Measurements from ENCODE around the gene GRSF1.

GRSF1 gene

GRCh38 chr4:70778888-70779422, 60.7 kb downstream of the GRSF1 start (continued):
- TF ChIP-seq GFI1B (tag by site-specific recombination; IDR thresholded peaks at IDR 0.05) (peak; percentile 88), WT1 (tag by site-specific recombination; IDR thresholded peaks at IDR 0.05) (peak; percentile 96), ZNF610 (tag by site-specific recombination; IDR thresholded peaks at IDR 0.05; ENCODE audit: borderline replicate concordance) (no peak), ZNF146 (tag by site-specific recombination; IDR thresholded peaks at IDR 0.05) (peak; percentile 54; the same call in 1 of the 2 replicates), ZNF10 (tag by site-specific recombination; IDR thresholded peaks at IDR 0.05) (peak; percentile 88), ZNF362 (tag by site-specific recombination; IDR thresholded peaks at IDR 0.05) (no peak), ZXDB (tag by site-specific recombination; IDR thresholded peaks at IDR 0.05) (peak; percentile 96), BCL11A (tag by site-specific recombination; IDR thresholded peaks at IDR 0.05; ENCODE audit: low read depth) (peak; percentile 56; the same call in 1 of the 2 replicates), ZNF624 (tag by site-specific recombination; IDR thresholded peaks at IDR 0.05) (no peak), ZSCAN23 (tag by site-specific recombination; IDR thresholded peaks at IDR 0.05) (peak; percentile 89), GLIS1 (tag by site-specific recombination; IDR thresholded peaks at IDR 0.05) (peak; percentile 44; the same call in 1 of the 2 replicates), ZNF394 (tag by site-specific recombination; IDR thresholded peaks at IDR 0.05; ENCODE audit: borderline replicate concordance) (peak; percentile 95), ZNF335 (tag by site-specific recombination; conservative IDR thresholded peaks at IDR 0.05) (peak; percentile 34; the same call in 1 of the 2 replicates), ZNF302 (tag by site-specific recombination; IDR thresholded peaks at IDR 0.05; ENCODE audit: low read depth) (no peak), ZNF121 (tag by site-specific recombination; IDR thresholded peaks at IDR 0.05) (no peak), KLF10 (tag by site-specific recombination; IDR thresholded peaks at IDR 0.05) (peak; percentile 75), ZNF76 (tag by site-specific recombination; IDR thresholded peaks at IDR 0.05; ENCODE audit: borderline replicate concordance, low read depth) (0 out of 2 replicates have a peak, but pooled peaks have one; percentile 16), ZNF24 (tag by site-specific recombination; IDR thresholded peaks at IDR 0.05) (peak; percentile 94), ZEB2 (tag by site-specific recombination; IDR thresholded peaks at IDR 0.05) (peak; percentile 92; the same call in 1 of the 2 replicates), ZBTB17 (tag by site-specific recombination; IDR thresholded peaks at IDR 0.05) (peak; percentile 88), ZBTB21 (tag by site-specific recombination; IDR thresholded peaks at IDR 0.05) (peak; percentile 60; the same call in 1 of the 2 replicates), ZNF16 (tag by site-specific recombination; IDR thresholded peaks at IDR 0.05; ENCODE audit: low read depth) (no peak), HIC1 (tag by site-specific recombination; IDR thresholded peaks at IDR 0.05) (peak; percentile 80), ZNF561 (tag by site-specific recombination; IDR thresholded peaks at IDR 0.05; ENCODE audit: borderline replicate concordance) (0 out of 2 replicates have a peak, but pooled peaks have one; percentile 29), ZNF350 (tag by site-specific recombination; IDR thresholded peaks at IDR 0.05) (no peak), ZNF19 (tag by site-specific recombination; IDR thresholded peaks at IDR 0.05; ENCODE audit: low read depth) (no peak), OVOL3 (tag by site-specific recombination; IDR thresholded peaks at IDR 0.05) (peak; percentile 99), ZNF416 (tag by site-specific recombination; IDR thresholded peaks at IDR 0.05) (no peak), ZNF621 (tag by site-specific recombination; IDR thresholded peaks at IDR 0.05) (no peak), ZNF112 (tag by site-specific recombination; IDR thresholded peaks at IDR 0.05) (no peak), TCF7L2 (IDR thresholded peaks at IDR 0.05; ENCODE audit: borderline replicate concordance, low read depth, low read length) (peak; percentile 85)
- TF ChIP-seq, protein P1, sequence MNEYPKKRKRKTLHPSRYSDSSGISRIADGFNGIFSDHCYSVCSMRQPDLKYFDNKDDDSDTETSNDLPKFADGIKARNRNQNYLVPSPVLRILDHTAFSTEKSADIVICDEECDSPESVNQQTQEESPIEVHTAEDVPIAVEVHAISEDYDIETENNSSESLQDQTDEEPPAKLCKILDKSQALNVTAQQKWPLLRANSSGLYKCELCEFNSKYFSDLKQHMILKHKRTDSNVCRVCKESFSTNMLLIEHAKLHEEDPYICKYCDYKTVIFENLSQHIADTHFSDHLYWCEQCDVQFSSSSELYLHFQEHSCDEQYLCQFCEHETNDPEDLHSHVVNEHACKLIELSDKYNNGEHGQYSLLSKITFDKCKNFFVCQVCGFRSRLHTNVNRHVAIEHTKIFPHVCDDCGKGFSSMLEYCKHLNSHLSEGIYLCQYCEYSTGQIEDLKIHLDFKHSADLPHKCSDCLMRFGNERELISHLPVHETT (tag by site-specific recombination; IDR thresholded peaks at IDR 0.05): peak; percentile 95
- TF ChIP-seq, protein P2, sequence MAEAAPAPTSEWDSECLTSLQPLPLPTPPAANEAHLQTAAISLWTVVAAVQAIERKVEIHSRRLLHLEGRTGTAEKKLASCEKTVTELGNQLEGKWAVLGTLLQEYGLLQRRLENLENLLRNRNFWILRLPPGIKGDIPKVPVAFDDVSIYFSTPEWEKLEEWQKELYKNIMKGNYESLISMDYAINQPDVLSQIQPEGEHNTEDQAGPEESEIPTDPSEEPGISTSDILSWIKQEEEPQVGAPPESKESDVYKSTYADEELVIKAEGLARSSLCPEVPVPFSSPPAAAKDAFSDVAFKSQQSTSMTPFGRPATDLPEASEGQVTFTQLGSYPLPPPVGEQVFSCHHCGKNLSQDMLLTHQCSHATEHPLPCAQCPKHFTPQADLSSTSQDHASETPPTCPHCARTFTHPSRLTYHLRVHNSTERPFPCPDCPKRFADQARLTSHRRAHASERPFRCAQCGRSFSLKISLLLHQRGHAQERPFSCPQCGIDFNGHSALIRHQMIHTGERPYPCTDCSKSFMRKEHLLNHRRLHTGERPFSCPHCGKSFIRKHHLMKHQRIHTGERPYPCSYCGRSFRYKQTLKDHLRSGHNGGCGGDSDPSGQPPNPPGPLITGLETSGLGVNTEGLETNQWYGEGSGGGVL (tag by site-specific recombination; IDR thresholded peaks at IDR 0.05): peak; percentile 39; the same call in 1 of the 2 replicates
- TF ChIP-seq, protein P3, sequence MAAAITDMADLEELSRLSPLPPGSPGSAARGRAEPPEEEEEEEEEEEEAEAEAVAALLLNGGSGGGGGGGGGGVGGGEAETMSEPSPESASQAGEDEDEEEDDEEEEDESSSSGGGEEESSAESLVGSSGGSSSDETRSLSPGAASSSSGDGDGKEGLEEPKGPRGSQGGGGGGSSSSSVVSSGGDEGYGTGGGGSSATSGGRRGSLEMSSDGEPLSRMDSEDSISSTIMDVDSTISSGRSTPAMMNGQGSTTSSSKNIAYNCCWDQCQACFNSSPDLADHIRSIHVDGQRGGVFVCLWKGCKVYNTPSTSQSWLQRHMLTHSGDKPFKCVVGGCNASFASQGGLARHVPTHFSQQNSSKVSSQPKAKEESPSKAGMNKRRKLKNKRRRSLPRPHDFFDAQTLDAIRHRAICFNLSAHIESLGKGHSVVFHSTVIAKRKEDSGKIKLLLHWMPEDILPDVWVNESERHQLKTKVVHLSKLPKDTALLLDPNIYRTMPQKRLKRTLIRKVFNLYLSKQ (tag by site-specific recombination; IDR thresholded peaks at IDR 0.05; ENCODE audit: borderline replicate concordance): no peak
